Measurements from ENCODE around the gene MVK.

MVK gene

GRCh38 chr12:109617491-109617890 is 43.9 kb downstream of the MVK start:
- no peak for DNase-seq (ENCODE audit: extremely low read depth, low read depth)

GRCh38 chr12:109618082-109618481 is 44.5 kb downstream of the MVK start:
- DNase-seq (ENCODE audit: extremely low read depth, low read depth), result no peak
- no peak for TF ChIP-seq CTCF (IDR thresholded peaks at IDR 0.05; ENCODE audit: low read depth, low read length)

More at GRCh38 chr12:109617491-109617890, 43.9 kb downstream of the MVK start:
- TF ChIP-seq CTCF (IDR thresholded peaks at IDR 0.05; ENCODE audit: low read depth, low read length), result no peak

GRCh38 chr12:109619002-109619604 is 45.5 kb downstream of the MVK start:
- no peak for DNase-seq (ENCODE audit: extremely low read depth, low read depth)
- no peak for TF ChIP-seq CTCF (IDR thresholded peaks at IDR 0.05; ENCODE audit: low read depth, low read length)

DNA sequence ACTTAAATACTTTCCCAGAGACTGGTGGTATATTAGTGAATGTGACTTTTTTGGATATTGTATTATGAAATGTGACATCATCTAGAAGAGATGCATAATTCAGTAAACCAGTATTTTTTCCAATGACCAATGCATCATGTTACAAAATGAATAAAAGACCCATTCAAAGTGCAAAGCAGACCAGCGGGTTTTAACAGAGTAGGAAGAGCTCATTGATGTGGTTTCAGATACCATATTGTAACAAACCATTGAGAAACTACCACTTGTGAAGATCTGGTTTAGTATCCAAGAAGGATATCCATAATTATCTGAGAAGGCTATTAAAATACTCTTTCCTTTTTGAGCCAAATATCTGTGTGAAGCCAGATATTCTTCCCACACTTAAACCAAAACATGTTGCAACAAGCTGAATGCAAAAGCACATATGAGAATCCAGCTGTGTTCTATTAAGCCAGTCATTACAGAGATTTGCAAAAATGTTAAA is 47.7 kb downstream of the MVK start:
- TF ChIP-seq CTCF (IDR thresholded peaks at IDR 0.05; ENCODE audit: low read depth, low read length), result no peak

GRCh38 chr12:109621901-109622364 is 48.3 kb downstream of the MVK start:
- DNase-seq (ENCODE audit: extremely low read depth, low read depth), result no peak
- TF ChIP-seq CTCF (IDR thresholded peaks at IDR 0.05; ENCODE audit: low read depth, low read length), result no peak

More for the DNA sequence above, 47.7 kb downstream of the MVK start:
- peak; percentile 11 for DNase-seq (ENCODE audit: extremely low read depth, low read depth)

DNA sequence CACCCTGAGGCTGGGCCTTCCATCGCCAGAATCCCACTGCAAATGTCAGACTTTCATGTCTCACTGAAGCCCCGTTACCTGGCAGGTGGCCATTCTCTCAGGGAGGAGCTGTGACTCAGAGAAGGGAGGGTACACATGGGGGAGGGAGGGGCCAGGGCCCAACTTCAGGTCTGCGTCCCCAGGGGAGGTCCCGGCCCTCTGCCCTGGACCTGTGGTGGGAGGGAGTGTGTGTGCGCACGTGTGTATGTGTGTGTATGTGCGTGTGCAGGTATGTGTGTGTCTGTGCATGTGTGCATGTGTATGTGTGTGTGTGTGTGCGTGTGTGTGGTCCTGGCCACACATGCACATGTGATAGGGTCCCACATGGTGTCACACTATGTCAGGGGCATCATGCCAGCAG is 50.9 kb downstream of the MVK start:
- DNase-seq (ENCODE audit: extremely low read depth, low read depth), result no peak
- no peak for TF ChIP-seq CTCF (IDR thresholded peaks at IDR 0.05; ENCODE audit: low read depth, low read length)

DNA sequence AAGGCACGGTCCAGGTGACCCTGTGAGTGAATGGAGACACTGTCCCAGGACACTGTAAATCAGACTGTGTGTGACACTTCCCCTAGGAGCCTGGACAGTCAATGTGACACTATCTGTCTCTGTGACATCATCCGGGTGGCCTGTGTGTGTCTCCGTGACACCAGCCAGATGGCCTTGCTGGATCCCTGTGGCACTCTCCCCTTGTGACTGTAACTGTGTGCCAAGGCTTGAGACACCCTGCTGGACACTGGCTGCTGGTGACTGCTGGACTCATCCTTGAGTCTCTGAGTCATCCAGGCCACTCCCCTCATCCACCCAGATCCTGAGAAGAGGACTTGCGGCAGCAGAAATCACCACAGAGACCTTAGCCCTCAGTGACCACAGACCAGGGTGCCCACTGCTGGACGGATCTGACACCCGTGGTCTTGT is 51.6 kb downstream of the MVK start:
- no peak for DNase-seq (ENCODE audit: extremely low read depth, low read depth)
- no peak for TF ChIP-seq CTCF (IDR thresholded peaks at IDR 0.05; ENCODE audit: low read depth, low read length)
